ENCODE results near the gene KLHDC10. TPM values are rescaled to one million over a fixed set of nuclear protein-coding genes. Genes with fewer than 3 reads are reported as not detected.
A peak's percentile ranks its signal among the peaks of the same experiment; 100 is the strongest.

The KLHDC10 gene
- total and polyA plus RNA-seq, 2 experiments from 2014 or later, result 7.2 to 29.0 TPM

DNA sequence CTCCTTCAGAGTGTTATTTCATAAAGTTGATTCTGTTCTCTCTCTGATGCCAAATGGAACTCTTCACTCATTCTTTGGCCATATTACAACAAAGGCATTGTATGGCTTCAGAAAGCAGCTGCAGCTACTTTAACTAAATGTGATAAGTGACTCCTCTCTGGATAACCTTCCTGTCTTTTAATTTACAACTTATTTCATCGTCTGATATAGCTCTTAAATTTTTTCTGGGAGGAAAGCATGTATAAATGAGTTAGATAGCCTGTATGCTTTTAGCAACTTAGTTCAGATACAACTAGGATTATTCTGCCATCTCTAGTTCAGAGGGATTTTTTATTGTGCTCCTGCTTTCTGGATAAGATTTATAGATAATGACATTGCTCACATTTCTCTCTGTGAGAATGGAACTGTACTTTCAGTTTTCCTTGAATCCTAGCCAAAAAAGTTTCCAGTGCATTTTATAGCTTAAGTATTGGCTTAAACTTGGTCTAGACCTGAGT is 57.5 kb downstream of the KLHDC10 start:
- 56% methylated on average over 1 of the region's 1 CpG for WGBS (ENCODE audit: low lambda C conversion rate, missing lambda C conversion rate)
- no peak for TF ChIP-seq EZH2phosphoT487 (IDR thresholded peaks at IDR 0.05; ENCODE audit: low read depth, severe bottlenecking, unreplicated experiment)
- TF ChIP-seq, protein P1, sequence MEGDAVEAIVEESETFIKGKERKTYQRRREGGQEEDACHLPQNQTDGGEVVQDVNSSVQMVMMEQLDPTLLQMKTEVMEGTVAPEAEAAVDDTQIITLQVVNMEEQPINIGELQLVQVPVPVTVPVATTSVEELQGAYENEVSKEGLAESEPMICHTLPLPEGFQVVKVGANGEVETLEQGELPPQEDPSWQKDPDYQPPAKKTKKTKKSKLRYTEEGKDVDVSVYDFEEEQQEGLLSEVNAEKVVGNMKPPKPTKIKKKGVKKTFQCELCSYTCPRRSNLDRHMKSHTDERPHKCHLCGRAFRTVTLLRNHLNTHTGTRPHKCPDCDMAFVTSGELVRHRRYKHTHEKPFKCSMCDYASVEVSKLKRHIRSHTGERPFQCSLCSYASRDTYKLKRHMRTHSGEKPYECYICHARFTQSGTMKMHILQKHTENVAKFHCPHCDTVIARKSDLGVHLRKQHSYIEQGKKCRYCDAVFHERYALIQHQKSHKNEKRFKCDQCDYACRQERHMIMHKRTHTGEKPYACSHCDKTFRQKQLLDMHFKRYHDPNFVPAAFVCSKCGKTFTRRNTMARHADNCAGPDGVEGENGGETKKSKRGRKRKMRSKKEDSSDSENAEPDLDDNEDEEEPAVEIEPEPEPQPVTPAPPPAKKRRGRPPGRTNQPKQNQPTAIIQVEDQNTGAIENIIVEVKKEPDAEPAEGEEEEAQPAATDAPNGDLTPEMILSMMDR (IDR thresholded peaks at IDR 0.05; ENCODE audit: poor library complexity), result no peak
- no peak for TF ChIP-seq EZH2 (IDR thresholded peaks at IDR 0.05; ENCODE audit: borderline replicate concordance)
- no peaks in the 10 kb centered on the region for H3K36me3 ChIP-seq (replicated peaks; ENCODE audit: insufficient read depth, low read depth)
- no peaks in the 10 kb centered on the region for H3K9me2 ChIP-seq (replicated peaks; ENCODE audit: insufficient read depth)
- no peaks in the 10 kb centered on the region for H3K27me3 ChIP-seq
- no peaks in the 10 kb centered on the region for H3K4me1 ChIP-seq (ENCODE audit: insufficient read depth)
- no peak for DNase-seq (ENCODE audit: low spot score)
- H3K4me2 ChIP-seq, result no peak overlapping the region
- peak overlapping the region; percentile 12 for H3K27ac ChIP-seq
- H3K79me2 ChIP-seq, result no peaks in the 10 kb centered on the region
- H3K9me3 ChIP-seq (ENCODE audit: low read depth), result no peaks in the 10 kb centered on the region
- H2AFZ ChIP-seq, result no peak overlapping the region
- no peak overlapping the region for H3K4me3 ChIP-seq
- H4K20me1 ChIP-seq (ENCODE audit: insufficient read depth, poor library complexity, severe bottlenecking), result no peaks in the 10 kb centered on the region

DNA sequence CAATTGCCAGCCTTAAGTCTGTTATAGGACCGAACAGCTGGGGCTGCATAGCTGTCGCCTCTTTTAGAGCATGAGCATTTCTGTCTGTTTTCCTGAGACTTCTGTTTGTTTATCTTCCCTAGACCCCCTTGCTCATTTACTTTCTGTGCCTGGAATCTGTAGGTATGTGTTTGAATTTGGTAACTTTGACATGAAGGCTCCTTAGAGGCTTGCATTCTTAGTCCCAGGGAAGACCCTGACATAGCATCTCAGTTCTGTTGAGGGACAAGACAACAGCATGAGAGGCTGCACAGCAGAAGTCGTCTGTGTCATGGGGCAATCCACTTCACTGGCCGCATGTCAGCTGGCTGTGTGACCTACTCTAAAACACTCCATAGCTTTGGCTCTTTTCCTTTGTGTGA is 58.7 kb downstream of the KLHDC10 start:
- Histone ChIP-seq H3K9me2 (replicated peaks; ENCODE audit: insufficient read depth) (no peaks in the 10 kb centered on the region), H3K9me3 (ENCODE audit: low read depth) (no peaks in the 10 kb centered on the region), H3K36me3 (replicated peaks; ENCODE audit: insufficient read depth, low read depth) (no peaks in the 10 kb centered on the region), H3K79me2 (no peaks in the 10 kb centered on the region), H3K27me3 (no peaks in the 10 kb centered on the region), H3K4me1 (ENCODE audit: insufficient read depth) (no peaks in the 10 kb centered on the region), H2AFZ (no peak overlapping the region), H3K4me3 (no peak overlapping the region), H3K4me2 (no peak overlapping the region), H3K27ac (no peak overlapping the region), H4K20me1 (ENCODE audit: insufficient read depth, poor library complexity, severe bottlenecking) (no peaks in the 10 kb centered on the region)
- no peak for DNase-seq (ENCODE audit: low spot score)
- TF ChIP-seq EZH2 (IDR thresholded peaks at IDR 0.05; ENCODE audit: borderline replicate concordance) (no peak), EZH2phosphoT487 (IDR thresholded peaks at IDR 0.05; ENCODE audit: low read depth, severe bottlenecking, unreplicated experiment) (no peak)
- TF ChIP-seq, protein P1 (IDR thresholded peaks at IDR 0.05; ENCODE audit: poor library complexity), result no peak
- WGBS (ENCODE audit: low lambda C conversion rate, missing lambda C conversion rate), result 93% methylated on average over 4 of the region's 4 CpGs

DNA sequence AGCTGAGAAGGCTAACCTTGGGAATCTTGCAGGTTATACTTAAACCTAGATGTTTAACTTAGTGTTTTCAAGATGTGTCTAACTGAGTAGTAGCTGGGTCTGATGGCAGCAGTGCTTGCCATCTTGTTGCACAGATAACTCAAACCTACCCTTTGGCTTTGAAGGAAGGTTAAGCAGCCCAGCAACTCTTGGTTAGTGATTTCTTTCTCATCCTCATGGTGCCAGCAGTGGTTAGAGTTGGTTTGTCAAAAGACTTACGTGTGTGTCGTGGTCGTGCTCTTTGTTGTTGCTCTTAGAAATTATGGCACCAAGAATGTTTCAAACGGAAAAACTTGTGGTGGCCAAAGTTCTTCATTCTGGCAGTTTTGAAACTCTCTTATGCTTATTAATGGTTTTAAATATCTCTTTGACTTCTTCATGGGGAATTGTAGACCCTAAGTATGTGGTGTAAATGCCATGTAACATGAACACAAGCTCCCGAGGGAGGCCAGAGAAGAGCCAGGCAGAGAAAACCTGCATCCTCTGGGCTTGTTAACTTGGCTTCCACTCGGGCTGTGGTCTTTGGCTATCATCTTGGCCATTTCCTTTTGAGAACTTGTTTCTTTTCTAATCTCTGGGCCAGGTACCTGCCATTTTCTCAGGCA is 61.0 kb downstream of the KLHDC10 start:
- Histone ChIP-seq H3K4me3 (no peak overlapping the region), H3K9me2 (replicated peaks; ENCODE audit: insufficient read depth) (no peaks in the 10 kb centered on the region), H3K9me3 (ENCODE audit: low read depth) (no peaks in the 10 kb centered on the region), H3K27me3 (no peaks in the 10 kb centered on the region), H3K27ac (no peak overlapping the region), H3K4me1 (ENCODE audit: insufficient read depth) (peaks cover 5% of the 10 kb centered on the region), H2AFZ (no peak overlapping the region), H3K36me3 (replicated peaks; ENCODE audit: insufficient read depth, low read depth) (no peaks in the 10 kb centered on the region), H4K20me1 (ENCODE audit: insufficient read depth, poor library complexity, severe bottlenecking) (no peaks in the 10 kb centered on the region), H3K79me2 (no peaks in the 10 kb centered on the region), H3K4me2 (no peak overlapping the region)
- WGBS (ENCODE audit: low lambda C conversion rate, missing lambda C conversion rate), result 98% methylated on average over 6 of the region's 6 CpGs
- TF ChIP-seq, protein P1 (IDR thresholded peaks at IDR 0.05; ENCODE audit: poor library complexity), result no peak
- TF ChIP-seq EZH2phosphoT487 (IDR thresholded peaks at IDR 0.05; ENCODE audit: low read depth, severe bottlenecking, unreplicated experiment) (no peak), EZH2 (IDR thresholded peaks at IDR 0.05; ENCODE audit: borderline replicate concordance) (no peak)
- DNase-seq (ENCODE audit: low spot score), result no peak
